ENCODE data around the gene STOML1.
"Not testable (repeated sequence)": the region's sequence is repeated elsewhere in the genome, so short reads cannot be mapped to it uniquely, and the experiment has no call there.

Gene STOML1

GRCh38 chr15:73986055-73986775, 5.9 kb downstream of the STOML1 start:
- DNase-seq = peak; percentile 76

DNA sequence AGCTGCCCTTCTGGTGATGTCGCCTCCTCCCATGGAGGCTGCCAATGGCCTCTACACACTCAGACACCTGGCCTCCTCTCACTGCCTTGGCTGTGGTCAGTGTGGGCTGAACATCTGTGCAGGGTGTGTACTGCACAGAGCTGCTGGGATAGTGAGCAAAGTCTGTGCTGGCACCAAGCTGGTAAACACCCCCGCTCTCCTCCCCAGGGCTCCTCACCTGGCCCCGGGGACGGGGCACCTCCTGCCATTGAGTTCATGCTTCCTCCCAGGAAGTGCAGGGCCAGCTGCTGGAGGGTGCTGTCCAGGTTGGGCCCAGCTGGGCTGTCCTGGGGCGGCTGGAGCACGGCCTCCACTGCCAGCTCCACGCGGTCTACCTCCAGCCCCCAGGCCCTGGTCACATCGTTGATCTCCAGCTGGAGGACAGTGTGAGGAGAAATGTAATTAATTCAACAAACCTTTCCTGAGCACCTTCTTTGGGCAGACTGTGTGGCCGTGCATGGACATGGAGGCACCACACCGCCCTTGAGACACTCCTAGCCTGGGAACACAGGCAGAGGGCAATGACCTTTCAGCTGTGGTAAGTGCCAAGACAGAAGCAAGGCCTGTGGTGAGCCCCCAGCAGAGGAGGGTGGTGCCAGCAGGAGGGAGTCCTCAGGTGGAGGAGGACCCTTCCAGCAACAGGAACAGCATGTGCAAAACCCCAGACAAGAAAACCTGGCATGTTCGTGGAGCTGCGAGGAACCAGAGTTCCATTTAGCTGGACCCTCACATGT, 6.8 kb downstream of the STOML1 start:
- peak; percentile 51 for DNase-seq

DNA sequence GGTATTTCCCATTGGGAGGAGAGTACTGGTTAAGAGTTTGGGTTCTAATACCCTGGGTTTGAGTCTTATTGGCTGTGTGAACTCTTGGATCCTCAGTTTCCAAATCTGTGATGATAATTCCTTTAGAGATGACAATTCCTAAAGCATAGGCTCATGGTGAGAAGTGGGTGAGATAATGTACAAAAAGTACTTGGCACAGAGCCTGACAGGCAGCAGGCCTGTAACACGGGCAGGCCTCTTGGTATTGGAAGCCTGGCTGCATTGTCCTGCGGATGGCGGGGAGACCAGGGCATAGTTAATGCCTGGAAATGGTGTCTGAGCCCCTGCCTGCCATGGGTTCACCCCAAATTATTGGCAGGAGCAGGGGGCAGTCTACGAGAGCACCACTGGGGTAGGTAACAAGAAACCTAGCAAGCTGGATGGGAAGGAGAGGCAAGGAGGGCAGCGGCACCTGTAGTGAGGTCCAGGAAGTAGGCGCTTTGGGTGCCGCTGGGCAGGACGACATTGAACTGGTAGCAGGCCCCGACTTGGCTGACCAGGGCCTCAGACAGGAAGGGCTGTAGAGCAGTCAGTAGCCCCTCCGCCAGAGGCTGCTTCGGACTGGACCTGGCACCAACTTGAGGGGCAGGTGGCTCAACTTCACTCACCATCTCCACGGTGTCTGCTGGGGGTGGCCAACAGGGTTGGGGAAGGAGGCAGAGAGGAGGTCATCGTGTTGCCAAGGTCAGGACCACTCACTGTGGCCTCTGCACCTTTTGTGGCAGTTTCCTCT, 7.7 kb downstream of the STOML1 start:
- DNase-seq = no peak

- DNase-seq = no peak
Measured at GRCh38 chr15:73983773-73984172, 8.3 kb downstream of the STOML1 start.

DNA sequence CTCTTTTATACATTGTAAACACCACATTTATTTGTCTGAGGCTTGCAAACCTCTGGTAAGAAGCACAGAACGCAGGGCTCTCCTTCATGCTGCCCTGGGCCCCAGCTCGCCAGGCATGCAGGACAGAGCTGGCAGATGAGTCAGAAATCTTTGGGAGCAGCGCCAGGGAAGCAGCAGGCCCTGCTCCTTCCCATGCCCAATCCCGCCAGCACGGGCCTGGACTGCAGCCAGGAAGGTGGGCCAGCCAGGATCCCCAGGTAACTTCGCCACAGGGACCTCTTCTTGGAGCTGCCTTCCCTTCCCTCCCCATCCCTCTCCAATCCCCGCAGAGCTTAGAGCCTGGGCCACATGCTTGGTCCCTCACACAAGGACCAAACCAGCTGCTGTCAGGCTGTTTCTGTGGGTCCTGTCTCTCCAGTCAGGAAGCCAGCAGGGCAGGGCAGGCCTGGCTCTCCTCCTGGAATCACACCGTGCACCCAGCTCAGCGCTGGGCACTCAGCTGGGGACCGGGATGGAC, 8.8 kb downstream of the STOML1 start:
- DNase-seq = no peak

- DNase-seq = peak; percentile 72
Measured at GRCh38 chr15:73982222-73982962, 9.7 kb downstream of the STOML1 start.

GRCh38 chr15:73981761-73982221, 10.3 kb downstream of the STOML1 start:
- no peak for DNase-seq

DNA sequence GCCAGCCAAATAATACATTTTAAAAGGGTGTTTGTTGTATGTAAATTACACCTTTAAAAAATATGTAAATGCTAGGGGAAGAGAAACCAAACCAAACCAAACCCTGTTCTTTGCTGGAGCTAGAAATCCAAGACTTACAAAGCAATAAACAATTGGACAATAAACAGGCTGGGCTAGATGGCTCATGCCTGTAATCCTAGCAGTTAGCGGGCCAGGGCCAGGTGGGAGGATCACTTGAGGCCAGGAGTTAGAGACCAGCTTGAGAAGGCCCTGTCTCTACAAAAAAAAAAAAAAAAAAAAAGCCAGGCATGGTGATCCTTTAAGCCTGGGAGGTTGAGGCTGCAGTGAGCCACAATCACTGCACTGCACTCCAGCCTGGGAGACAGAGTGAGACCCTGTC, 12.5 kb downstream of the STOML1 start:
- DNase-seq = no peak

DNA sequence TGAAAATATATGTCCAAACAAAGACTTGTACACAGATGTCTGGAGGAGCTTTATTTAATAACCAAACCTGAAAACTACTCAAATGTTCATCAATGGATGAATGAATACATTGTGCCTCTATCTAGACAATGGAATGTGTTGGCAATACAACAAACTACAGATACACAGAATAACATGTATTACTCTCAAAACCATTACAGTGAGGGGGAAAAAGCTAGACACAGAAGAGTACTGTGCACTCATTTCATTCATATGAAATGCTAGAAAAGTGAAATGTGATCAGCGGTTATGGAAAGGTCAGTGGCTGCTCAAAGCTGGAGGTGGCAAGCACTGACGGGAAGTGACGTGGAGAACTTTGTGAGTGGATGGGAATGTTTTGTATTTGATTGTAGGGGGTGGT, 13.2 kb downstream of the STOML1 start:
- DNase-seq = no peak

GRCh38 chr15:73975440-73976125, 16.5 kb downstream of the STOML1 start:
- DNase-seq = peak; percentile 95

- DNase-seq = not testable (repeated sequence)
Measured at GRCh38 chr15:73973683-73974200, 18.4 kb downstream of the STOML1 start.

DNA sequence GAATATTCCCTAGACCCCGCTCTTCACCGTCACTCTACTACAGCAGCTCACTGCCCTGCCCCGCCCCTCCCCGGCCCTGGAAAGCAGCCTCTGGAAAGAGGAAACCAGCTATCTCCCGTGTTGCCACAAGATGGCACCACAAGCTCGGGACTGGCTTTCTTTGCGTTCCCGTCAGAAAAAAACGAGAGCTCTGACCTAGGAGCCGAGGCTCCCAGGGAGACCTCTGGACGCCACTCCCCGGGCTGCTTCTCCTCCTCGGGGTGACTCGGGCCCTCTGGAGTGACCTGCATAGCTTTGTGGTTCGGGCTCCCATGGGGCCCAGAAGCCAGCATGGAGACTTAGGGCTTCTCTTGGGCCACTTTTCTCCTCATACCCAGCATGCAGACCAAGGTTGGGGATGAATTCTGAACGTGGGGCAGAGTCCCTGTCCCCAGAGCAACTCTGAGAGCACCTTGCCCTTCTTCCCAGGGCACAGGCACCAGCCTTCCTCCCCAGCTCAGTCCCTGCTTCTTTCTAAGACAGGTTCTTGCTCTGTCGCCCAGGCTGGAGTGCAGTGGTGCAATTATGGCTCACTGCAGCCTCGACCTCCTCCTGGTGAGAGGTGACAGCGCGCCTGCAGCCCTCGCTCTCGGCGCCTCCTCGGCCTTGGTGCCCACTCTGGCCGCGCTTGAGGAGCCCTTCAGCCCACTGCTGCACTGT, 19.0 kb downstream of the STOML1 start:
- peak; percentile 91 for DNase-seq

DNA sequence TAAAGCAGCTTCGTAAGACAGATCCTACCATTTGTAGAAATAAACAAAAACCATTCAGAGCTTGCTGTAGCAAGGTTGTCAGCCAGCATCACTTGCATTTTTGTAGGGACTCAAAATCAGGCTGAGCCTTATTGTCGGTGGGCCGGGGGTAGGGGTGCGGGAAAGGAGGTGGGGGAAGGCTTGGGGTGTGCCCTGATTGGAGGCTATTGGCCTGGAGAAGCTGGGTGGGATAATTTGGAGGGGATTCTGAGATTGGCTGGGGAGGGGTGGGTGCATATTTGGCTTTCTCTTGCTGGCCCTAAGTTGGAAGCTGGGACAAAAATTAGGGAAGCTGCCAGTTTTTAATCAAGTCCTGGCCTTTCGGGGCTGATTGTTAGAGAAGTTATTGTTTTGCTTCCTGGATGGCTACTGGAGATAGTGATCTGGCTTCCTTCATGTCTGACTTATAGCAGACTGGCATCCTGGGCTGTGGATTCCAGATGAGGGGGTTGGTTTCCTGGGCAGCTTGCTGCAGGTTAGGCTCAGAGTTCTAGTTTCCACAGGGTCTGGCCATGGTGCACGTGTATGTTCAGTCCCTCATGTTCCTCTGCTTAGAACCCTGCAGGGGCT, 22.8 kb downstream of the STOML1 start:
- no peak for DNase-seq

- DNase-seq = no peak
Measured at GRCh38 chr15:73968461-73968860, 23.6 kb downstream of the STOML1 start.

- no peak for DNase-seq
Measured at GRCh38 chr15:73965758-73966113, 26.4 kb downstream of the STOML1 start.

DNA sequence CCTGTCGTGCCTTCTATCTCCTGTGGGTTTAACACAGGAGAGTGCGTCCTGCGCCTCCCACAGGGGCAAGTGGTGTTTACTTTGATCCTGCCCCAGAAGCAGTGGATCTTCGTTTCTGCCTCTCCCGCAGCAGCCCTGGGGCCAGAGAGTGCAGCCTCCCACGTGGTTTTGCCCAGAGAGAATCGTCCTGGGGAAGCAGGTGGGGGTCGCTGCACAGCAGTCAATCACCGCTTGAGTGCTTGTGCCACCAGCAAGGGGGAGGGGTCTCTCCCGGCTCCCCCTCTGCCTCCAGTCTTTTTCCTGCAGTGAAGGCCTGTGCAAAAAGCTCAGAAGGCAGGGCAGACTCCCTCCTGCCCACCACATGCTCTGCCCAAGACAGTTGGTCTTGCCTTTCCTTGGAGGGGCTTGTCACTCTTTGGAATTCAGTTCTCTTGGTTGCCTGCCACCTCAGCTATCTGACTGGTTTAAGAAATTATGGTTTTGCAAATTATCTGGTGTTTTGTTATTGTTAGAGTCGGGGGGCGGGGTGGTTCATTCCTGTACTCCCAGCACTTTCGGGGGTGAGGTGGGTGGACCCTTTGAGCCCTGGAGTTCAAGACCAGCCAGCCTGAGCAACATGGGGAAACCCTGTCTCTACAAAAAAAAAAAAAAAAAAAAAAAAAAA, 26.9 kb downstream of the STOML1 start:
- DNase-seq = no peak

DNA sequence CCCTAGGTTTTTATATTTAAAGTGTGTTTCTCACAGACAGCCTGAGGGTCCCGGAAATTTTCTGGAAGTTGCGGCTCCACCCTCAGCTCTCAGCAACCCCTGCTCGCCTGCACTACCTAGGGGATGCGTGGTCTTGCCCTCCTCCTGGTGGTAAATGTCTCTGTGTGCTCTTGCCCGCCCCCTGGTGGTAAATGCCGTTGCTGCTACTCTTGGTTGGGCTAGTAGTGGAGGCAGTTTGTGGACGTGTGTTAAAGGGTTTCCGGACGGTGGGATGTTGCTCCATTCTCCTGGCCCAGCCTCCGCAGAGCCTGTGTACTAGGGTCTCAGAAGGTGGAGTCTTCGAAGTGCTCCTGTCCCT, 27.4 kb downstream of the STOML1 start:
- peak; percentile 84 for DNase-seq

- DNase-seq = no peak
Measured at GRCh38 chr15:73962433-73962832, 29.7 kb downstream of the STOML1 start.

GRCh38 chr15:73960472-73961070, 31.5 kb downstream of the STOML1 start:
- not testable (repeated sequence) for DNase-seq

GRCh38 chr15:73959801-73960200, 32.3 kb downstream of the STOML1 start:
- DNase-seq = no peak
